Measurements from ENCODE around the gene SOX15.

DNA sequence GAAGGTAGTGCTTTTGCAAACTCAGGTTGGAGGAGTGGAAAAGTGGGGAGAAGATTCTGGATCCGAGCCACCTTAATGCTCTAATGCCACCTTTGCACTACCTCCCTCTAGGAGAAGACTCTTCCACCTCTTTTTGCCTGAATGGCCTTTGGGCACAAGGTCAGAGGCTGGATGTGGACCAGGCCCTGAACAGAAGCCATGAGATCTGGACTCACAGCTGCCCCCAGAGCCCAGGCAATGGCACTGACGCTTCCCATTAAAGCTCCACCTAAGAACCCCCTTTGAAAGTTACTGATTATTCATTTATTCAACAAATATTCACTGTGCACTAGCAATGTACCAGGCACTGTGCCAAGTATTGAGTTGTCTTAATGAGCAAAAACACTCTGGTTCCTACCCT is 43.2 kb upstream of the SOX15 start:
- TF ChIP-seq, protein P1, sequence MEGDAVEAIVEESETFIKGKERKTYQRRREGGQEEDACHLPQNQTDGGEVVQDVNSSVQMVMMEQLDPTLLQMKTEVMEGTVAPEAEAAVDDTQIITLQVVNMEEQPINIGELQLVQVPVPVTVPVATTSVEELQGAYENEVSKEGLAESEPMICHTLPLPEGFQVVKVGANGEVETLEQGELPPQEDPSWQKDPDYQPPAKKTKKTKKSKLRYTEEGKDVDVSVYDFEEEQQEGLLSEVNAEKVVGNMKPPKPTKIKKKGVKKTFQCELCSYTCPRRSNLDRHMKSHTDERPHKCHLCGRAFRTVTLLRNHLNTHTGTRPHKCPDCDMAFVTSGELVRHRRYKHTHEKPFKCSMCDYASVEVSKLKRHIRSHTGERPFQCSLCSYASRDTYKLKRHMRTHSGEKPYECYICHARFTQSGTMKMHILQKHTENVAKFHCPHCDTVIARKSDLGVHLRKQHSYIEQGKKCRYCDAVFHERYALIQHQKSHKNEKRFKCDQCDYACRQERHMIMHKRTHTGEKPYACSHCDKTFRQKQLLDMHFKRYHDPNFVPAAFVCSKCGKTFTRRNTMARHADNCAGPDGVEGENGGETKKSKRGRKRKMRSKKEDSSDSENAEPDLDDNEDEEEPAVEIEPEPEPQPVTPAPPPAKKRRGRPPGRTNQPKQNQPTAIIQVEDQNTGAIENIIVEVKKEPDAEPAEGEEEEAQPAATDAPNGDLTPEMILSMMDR (IDR thresholded peaks at IDR 0.05), result no peak
- TF ChIP-seq POLR2A (IDR thresholded peaks at IDR 0.05), result no peak

Data from thyroid gland (tissue), 4 donors.